ENCODE data around the gene FAM181A.

Gene FAM181A

DNA sequence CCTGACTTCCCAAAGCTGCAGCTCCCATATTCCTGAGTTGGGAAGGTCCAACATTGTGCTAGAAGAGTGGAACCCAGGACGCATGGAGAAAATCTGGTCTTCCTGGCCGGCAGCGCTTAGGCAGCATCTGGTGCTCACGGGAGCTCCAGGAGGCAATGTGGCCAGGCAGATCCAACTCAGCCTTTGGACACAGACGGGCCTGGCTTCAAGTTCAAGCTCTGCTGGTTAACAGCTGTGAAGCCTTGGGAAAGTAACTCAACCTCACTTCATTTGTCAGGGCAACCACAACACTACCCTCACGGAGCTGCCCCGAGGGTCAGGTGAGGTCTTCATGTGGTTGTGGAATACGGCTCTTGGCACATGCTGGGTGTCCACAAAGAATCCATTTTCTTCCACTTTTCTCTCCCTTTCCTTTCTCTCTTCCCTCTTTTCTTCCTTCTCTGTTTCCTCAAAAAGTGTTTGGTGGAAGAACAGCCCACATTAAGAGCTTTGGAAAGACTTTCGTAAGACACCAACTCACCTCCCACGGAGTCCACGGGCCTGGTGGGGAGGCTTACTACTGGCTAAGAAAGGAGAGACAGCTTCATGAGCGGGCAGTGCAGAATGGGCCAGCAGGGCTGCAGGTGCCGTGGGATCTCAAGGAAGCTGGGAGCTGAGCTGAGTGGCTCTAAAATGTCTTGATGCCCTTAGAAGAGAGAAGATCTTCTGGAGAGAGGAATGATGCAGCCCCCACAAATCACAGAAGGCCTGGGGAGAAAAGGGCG lies 2.4 kb upstream of the FAM181A start:
- TF ChIP-seq, protein P1, sequence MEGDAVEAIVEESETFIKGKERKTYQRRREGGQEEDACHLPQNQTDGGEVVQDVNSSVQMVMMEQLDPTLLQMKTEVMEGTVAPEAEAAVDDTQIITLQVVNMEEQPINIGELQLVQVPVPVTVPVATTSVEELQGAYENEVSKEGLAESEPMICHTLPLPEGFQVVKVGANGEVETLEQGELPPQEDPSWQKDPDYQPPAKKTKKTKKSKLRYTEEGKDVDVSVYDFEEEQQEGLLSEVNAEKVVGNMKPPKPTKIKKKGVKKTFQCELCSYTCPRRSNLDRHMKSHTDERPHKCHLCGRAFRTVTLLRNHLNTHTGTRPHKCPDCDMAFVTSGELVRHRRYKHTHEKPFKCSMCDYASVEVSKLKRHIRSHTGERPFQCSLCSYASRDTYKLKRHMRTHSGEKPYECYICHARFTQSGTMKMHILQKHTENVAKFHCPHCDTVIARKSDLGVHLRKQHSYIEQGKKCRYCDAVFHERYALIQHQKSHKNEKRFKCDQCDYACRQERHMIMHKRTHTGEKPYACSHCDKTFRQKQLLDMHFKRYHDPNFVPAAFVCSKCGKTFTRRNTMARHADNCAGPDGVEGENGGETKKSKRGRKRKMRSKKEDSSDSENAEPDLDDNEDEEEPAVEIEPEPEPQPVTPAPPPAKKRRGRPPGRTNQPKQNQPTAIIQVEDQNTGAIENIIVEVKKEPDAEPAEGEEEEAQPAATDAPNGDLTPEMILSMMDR (conservative IDR thresholded peaks at IDR 0.05; ENCODE audit: low read length), result no peak
- no peak overlapping the region for H3K4me3 ChIP-seq (ENCODE audit: low read length)
- no peak for DNase-seq (ENCODE audit: low read depth)

DNA sequence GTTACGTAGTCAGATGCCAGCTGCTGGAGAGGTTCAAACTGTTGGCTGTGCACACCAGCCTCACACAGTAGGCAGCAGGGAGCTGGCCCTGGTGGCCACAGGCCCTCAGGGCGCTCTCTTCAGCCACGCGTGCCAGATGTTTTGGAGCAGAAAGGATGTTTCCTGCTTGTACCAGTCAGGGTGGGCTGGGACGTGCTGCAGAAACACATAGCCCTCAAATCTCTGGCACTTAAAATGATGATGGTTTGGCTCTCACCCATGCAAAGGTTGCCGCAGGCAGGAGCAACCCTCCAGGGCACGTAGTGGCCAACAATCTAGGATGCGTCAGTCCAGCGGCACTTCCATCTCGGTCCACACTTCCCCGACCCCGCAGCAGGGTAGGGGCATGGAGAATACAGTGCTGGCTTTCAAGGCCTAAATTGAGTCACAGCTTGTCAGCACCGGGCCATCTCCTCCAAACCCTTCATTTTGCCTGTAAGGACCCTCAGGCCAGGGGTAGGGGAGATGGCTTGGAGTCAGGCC lies 1.7 kb upstream of the FAM181A start:
- H3K4me3 ChIP-seq (ENCODE audit: low read length), result no peak overlapping the region
- no peak for DNase-seq (ENCODE audit: low read depth)
- TF ChIP-seq, protein P1 (conservative IDR thresholded peaks at IDR 0.05; ENCODE audit: low read length), result no peak

DNA sequence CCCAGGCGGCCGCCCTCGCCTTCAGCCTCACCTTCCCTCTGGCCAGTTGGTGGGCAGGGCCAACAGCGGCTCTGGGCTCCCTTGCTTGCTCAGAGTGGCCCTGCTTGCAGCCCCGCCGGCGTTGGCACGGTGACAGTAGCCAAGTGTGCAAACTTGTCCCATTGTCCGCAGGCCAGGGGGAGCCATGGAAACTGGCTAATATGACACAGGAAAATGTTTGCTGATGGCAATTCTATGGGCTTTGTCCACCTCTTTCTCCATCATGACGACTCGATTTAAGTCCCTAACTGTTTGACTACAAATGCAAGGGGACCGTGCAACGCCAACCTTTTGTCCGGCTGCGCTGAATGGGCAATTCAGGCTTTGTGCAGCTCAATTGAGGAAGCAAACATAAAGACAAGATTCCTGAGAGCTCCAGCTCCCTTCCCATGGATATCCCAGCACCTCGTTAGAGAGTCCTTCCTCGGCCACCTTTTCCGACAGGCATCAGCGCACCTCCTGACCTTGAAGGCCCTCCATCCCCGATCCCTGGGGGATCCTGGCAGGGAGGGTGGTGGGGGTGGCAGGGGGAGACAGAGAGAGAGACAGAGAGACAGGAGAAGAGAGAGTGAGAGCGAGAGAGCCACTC lies 785 bp upstream of the FAM181A start:
- TF ChIP-seq, protein P1 (conservative IDR thresholded peaks at IDR 0.05; ENCODE audit: low read length), result no peak
- DNase-seq (ENCODE audit: low read depth), result no peak
- no peak overlapping the region for H3K4me3 ChIP-seq (ENCODE audit: low read length)

DNA sequence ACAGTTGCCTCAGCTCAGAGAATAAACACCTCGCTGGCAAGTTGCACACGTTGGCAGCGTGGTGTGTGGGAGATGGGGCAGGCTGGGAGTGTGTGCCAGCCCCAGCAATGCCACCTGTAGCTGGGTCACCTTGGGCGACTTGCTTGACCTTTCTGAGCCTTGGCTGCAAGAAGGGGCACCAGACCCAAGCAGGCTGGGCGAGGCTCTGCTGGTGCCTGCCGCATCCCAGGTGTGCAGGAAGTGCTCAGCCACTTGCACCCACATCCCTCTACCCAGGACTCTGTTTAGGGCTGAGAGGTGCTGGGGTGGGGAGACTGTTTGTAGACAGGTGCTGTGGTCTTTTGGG lies 629 bp downstream of the FAM181A start:
- DNase-seq (ENCODE audit: low read depth), result no peak
- no peak overlapping the region for H3K4me3 ChIP-seq (ENCODE audit: low read length)
- TF ChIP-seq, protein P1 (conservative IDR thresholded peaks at IDR 0.05; ENCODE audit: low read length), result no peak

DNA sequence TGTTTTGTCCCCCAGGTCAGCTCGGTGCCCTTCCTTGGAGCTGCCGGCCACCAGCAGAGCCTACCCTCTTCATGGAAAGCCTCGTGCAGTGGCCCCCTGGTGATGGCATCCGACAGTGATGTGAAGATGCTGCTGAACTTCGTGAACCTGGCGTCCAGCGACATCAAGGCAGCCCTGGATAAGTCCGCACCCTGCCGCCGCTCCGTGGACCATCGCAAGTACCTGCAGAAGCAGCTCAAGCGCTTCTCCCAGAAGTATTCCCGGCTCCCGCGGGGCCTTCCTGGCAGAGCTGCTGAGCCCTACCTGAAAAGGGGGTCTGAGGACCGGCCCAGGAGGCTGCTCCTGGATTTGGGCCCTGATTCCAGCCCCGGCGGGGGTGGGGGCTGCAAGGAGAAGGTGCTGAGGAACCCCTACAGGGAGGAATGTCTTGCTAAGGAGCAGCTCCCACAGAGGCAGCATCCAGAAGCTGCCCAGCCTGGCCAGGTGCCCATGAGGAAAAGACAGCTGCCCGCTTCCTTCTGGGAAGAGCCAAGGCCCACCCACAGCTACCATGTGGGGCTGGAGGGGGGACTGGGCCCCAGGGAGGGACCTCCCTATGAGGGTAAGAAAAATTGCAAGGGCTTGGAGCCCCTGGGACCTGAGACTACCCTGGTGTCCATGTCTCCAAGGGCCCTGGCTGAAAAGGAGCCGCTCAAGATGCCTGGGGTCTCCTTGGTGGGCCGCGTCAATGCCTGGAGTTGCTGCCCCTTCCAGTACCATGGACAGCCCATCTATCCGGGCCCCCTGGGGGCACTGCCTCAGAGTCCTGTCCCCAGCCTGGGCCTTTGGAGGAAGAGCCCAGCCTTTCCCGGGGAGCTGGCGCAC lies 1.3 kb downstream of the FAM181A start:
- no peak for DNase-seq (ENCODE audit: low read depth)
- TF ChIP-seq, protein P1 (conservative IDR thresholded peaks at IDR 0.05; ENCODE audit: low read length), result no peak
- H3K4me3 ChIP-seq (ENCODE audit: low read length), result no peak overlapping the region

DNA sequence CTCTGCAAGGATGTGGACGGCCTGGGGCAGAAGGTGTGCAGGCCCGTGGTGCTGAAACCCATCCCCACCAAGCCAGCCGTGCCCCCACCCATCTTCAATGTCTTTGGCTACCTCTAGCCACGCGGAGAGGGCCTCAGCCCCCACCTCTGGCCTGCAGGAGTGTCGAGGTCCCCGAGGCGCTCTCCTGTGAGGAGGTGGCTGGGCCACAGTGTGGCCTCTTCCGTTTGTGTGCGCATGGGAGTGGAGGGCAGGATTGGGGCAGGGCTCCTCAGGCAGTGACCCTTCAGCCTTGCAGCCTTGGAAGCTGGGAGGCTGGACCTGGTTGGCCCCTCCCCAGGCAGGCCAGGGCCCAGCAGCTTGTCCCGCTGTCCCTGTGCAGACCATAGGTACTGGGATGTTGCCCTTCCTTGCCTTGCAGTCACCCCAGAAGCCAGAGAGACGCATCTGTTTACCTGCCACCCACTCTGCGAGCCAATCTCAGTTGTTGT lies 1.9 kb downstream of the FAM181A start:
- no peak for DNase-seq (ENCODE audit: low read depth)

More for the DNA sequence above, 1.9 kb downstream of the FAM181A start:
- TF ChIP-seq, protein P1 (conservative IDR thresholded peaks at IDR 0.05; ENCODE audit: low read length), result no peak
- H3K4me3 ChIP-seq (ENCODE audit: low read length), result no peak overlapping the region

Measured in AG10803 (cell line).